HCT116 (cell line): ENCODE measurements around the gene GAPT.

ENCODE experiments used
- CEBPB ChIP-seq: IDR thresholded peaks from 2 replicates; pipeline ENCODE4 v1.6.1; 2012; ENCODE audit warnings: low read depth
- EZH2phosphoT487 ChIP-seq: fragments of 200-600 bp; IDR thresholded peaks from 2 replicates; pipeline ENCODE4 v1.6.1; 2018; ENCODE audit warnings: antibody characterized with exemption, borderline replicate concordance
- JUND ChIP-seq: IDR thresholded peaks from 2 replicates; pipeline ENCODE4 v1.6.1; 2012
- POLR2A ChIP-seq: IDR thresholded peaks from 2 replicates; pipeline ENCODE4 v1.7.0; 2011; ENCODE audit warnings: borderline replicate concordance; ENCODE audit not compliant: insufficient read depth, insufficient read length; ENCODE audit errors: extremely low read depth
- SIN3A ChIP-seq: IDR thresholded peaks from 2 replicates; pipeline ENCODE4 v1.6.1; 2012; ENCODE audit warnings: low read depth
- TCF7L2 ChIP-seq: IDR thresholded peaks from 2 replicates; pipeline ENCODE4 v1.7.0; 2011; ENCODE audit warnings: borderline replicate concordance, inconsistent platforms; ENCODE audit not compliant: insufficient read depth, insufficient read length; ENCODE audit errors: extremely low read depth
- YY1 ChIP-seq: IDR thresholded peaks from 2 replicates; pipeline ENCODE4 v1.6.1; 2011; ENCODE audit warnings: low read length, low read depth, moderate library complexity, mild to moderate bottlenecking; ENCODE audit not compliant: insufficient replicate concordance; ENCODE audit errors: extremely low read depth
- ZFX ChIP-seq: fragments of 450-650 bp; IDR thresholded peaks from 2 replicates; pipeline ENCODE4 v1.6.1; 2017
- TF ChIP-seq, protein P1 (sequence below): IDR thresholded peaks from 2 replicates; pipeline ENCODE4 v1.6.1; 2012
- TF ChIP-seq, protein P2 (sequence below), 3 experiments: fragments of 200-600 bp in 1 of 3; sonication (generic) in 1 of 3; IDR thresholded peaks in 2 of 3; conservative IDR thresholded peaks in 1 of 3; 2 replicates each; pipeline ENCODE4 v1.5.1; 2012 to 2017; ENCODE audit warnings: low read depth in 2 of 3, low read length in 2 of 3, antibody characterized with exemption in 1 of 3, borderline replicate concordance in 1 of 3, control low read depth in 1 of 3, mild to moderate bottlenecking in 1 of 3, mixed read lengths in 1 of 3, mixed run types in 1 of 3, moderate library complexity in 1 of 3; ENCODE audit not compliant: insufficient read depth in 1 of 3
- TF ChIP-seq, protein P3 (sequence below): IDR thresholded peaks from 2 replicates; pipeline ENCODE4 v1.6.1; 2012; ENCODE audit warnings: low read depth

DNA sequence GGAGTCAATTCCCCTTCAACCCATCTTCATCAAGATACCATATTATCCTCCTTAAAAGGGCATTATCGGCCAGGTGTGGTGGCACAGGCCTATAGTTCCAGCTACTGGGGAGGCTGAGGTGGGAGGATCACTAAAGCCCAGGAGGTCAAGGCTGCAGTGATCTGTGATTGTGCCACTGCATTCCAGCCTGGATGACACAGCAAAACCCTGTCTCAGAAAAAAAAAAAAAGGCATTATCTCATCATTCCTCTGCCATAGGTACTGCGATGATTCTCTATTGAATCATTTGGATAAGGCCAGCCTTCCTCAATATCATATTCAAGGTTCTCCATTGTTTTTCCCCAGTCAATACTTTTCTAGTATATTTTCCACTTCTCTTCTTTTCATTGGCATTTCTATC, 52.5 kb downstream of the GAPT start:
- TF ChIP-seq EZH2phosphoT487: no peak
- no peak for TF ChIP-seq POLR2A
- TF ChIP-seq, protein P1, sequence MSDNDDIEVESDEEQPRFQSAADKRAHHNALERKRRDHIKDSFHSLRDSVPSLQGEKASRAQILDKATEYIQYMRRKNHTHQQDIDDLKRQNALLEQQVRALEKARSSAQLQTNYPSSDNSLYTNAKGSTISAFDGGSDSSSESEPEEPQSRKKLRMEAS: no peak
- TF ChIP-seq, protein P2, sequence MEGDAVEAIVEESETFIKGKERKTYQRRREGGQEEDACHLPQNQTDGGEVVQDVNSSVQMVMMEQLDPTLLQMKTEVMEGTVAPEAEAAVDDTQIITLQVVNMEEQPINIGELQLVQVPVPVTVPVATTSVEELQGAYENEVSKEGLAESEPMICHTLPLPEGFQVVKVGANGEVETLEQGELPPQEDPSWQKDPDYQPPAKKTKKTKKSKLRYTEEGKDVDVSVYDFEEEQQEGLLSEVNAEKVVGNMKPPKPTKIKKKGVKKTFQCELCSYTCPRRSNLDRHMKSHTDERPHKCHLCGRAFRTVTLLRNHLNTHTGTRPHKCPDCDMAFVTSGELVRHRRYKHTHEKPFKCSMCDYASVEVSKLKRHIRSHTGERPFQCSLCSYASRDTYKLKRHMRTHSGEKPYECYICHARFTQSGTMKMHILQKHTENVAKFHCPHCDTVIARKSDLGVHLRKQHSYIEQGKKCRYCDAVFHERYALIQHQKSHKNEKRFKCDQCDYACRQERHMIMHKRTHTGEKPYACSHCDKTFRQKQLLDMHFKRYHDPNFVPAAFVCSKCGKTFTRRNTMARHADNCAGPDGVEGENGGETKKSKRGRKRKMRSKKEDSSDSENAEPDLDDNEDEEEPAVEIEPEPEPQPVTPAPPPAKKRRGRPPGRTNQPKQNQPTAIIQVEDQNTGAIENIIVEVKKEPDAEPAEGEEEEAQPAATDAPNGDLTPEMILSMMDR (IDR thresholded peaks at IDR 0.05 in 2 of 3, conservative IDR thresholded peaks at IDR 0.05 in 1 of 3; ENCODE audit: borderline replicate concordance in 1 of 3, insufficient read depth in 1 of 3, low read depth in 2 of 3, low read length in 2 of 3): no peak
- no peak for TF ChIP-seq ZFX
- TF ChIP-seq YY1: no peak
- no peak for TF ChIP-seq TCF7L2
- no peak for TF ChIP-seq CEBPB
- TF ChIP-seq, protein P3, sequence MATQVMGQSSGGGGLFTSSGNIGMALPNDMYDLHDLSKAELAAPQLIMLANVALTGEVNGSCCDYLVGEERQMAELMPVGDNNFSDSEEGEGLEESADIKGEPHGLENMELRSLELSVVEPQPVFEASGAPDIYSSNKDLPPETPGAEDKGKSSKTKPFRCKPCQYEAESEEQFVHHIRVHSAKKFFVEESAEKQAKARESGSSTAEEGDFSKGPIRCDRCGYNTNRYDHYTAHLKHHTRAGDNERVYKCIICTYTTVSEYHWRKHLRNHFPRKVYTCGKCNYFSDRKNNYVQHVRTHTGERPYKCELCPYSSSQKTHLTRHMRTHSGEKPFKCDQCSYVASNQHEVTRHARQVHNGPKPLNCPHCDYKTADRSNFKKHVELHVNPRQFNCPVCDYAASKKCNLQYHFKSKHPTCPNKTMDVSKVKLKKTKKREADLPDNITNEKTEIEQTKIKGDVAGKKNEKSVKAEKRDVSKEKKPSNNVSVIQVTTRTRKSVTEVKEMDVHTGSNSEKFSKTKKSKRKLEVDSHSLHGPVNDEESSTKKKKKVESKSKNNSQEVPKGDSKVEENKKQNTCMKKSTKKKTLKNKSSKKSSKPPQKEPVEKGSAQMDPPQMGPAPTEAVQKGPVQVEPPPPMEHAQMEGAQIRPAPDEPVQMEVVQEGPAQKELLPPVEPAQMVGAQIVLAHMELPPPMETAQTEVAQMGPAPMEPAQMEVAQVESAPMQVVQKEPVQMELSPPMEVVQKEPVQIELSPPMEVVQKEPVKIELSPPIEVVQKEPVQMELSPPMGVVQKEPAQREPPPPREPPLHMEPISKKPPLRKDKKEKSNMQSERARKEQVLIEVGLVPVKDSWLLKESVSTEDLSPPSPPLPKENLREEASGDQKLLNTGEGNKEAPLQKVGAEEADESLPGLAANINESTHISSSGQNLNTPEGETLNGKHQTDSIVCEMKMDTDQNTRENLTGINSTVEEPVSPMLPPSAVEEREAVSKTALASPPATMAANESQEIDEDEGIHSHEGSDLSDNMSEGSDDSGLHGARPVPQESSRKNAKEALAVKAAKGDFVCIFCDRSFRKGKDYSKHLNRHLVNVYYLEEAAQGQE: no peak
- no peak for TF ChIP-seq JUND
- TF ChIP-seq SIN3A: no peak
